Neural cell (in vitro differentiated cells): ENCODE data around the gene ADD1.

ENCODE experiments used
- CTCF ChIP-seq: fragments of 450-650 bp; IDR thresholded peaks from 2 replicates; pipeline ENCODE4 v1.5.1; 2014; ENCODE audit warnings: antibody characterized with exemption, mild to moderate bottlenecking, moderate library complexity; ENCODE audit not compliant: poor library complexity, severe bottlenecking
- EP300 ChIP-seq: fragments of 450-650 bp; conservative IDR thresholded peaks from 2 replicates; pipeline ENCODE4 v1.6.1; 2014; ENCODE audit warnings: antibody characterized with exemption, mild to moderate bottlenecking, moderate library complexity; ENCODE audit not compliant: poor library complexity, severe bottlenecking
- EZH2 ChIP-seq: fragments of 200-600, 300-800 bp; shearing (Covaris generic), sonication (generic); IDR thresholded peaks from 2 replicates; pipeline ENCODE4 v1.6.1; 2014; ENCODE audit warnings: antibody characterized with exemption, low read length, borderline replicate concordance, mild to moderate bottlenecking; ENCODE audit not compliant: insufficient read depth, poor library complexity, severe bottlenecking
- MXI1 ChIP-seq: fragments of 450-650 bp; conservative IDR thresholded peaks from 2 replicates; pipeline ENCODE4 v1.6.1; 2014; ENCODE audit warnings: antibody characterized with exemption, mild to moderate bottlenecking; ENCODE audit not compliant: poor library complexity, severe bottlenecking
- POLR2AphosphoS5 ChIP-seq: IDR thresholded peaks from 2 replicates; pipeline ENCODE4 v1.6.1; 2012
- RAD21 ChIP-seq: fragments of 450-650 bp; conservative IDR thresholded peaks from 2 replicates; pipeline ENCODE4 v1.6.1; 2014; ENCODE audit warnings: antibody characterized with exemption, mild to moderate bottlenecking, moderate library complexity
- SMC3 ChIP-seq: fragments of 450-650 bp; conservative IDR thresholded peaks from 2 replicates; pipeline ENCODE4 v1.6.1; 2014; ENCODE audit warnings: antibody characterized with exemption, mild to moderate bottlenecking, moderate library complexity; ENCODE audit not compliant: poor library complexity
- TAF1 ChIP-seq: IDR thresholded peaks from 2 replicates; pipeline ENCODE4 v1.6.1; 2012; ENCODE audit warnings: low read depth
- TF ChIP-seq, protein P1 (sequence below): IDR thresholded peaks from 2 replicates; pipeline ENCODE4 v1.6.1; 2012; ENCODE audit warnings: borderline replicate concordance

DNA sequence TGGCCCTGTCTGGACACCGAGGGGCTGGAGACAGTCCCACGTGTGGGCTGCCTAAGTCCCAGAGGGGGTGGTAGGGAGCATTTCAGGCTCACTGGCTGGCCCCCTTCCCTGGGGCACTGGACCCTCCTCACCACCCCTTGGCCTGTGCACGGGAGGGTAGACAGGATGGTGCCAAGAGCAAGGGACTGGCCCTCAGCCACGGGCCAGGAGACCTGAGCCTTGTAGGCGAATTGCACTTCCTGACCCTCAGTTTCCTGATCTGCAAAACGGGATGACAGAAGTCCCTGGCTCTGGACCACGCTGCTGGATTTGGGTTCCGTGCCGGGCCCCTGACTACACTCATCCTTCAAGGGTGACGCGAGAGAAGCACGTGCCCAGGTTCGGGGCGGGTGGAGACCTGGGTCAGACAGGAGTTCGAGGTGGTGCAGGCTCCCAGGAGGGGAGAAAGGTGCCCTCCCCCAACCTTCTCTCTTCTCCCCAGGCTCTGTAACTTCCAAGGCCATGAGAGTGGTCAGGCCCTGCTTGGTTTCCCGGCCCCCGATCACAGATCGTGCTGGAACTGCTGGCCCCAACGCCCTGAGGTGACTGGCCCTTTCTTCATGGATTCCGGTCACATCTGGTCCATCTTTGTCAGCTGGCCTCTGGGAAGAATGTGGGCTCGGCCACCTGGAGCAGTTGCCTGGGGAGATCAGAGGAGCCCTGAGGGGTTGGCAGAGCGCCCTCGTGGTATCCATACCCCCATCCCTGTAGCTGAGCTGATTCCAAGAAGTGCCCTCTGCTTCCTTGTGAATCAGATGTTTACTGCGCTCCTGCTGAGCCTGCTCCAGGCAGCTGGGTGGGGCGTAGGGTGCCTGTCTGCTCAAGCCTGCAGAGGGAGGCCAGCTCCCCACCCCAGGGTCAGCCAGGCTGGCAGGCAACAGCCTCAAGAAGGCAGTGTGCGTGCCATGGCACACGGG, 47.5 kb upstream of the ADD1 start:
- TF ChIP-seq CTCF = no peak
- TF ChIP-seq EZH2 = no peak
- TF ChIP-seq POLR2AphosphoS5 = no peak
- no peak for TF ChIP-seq EP300
- TF ChIP-seq, protein P1, sequence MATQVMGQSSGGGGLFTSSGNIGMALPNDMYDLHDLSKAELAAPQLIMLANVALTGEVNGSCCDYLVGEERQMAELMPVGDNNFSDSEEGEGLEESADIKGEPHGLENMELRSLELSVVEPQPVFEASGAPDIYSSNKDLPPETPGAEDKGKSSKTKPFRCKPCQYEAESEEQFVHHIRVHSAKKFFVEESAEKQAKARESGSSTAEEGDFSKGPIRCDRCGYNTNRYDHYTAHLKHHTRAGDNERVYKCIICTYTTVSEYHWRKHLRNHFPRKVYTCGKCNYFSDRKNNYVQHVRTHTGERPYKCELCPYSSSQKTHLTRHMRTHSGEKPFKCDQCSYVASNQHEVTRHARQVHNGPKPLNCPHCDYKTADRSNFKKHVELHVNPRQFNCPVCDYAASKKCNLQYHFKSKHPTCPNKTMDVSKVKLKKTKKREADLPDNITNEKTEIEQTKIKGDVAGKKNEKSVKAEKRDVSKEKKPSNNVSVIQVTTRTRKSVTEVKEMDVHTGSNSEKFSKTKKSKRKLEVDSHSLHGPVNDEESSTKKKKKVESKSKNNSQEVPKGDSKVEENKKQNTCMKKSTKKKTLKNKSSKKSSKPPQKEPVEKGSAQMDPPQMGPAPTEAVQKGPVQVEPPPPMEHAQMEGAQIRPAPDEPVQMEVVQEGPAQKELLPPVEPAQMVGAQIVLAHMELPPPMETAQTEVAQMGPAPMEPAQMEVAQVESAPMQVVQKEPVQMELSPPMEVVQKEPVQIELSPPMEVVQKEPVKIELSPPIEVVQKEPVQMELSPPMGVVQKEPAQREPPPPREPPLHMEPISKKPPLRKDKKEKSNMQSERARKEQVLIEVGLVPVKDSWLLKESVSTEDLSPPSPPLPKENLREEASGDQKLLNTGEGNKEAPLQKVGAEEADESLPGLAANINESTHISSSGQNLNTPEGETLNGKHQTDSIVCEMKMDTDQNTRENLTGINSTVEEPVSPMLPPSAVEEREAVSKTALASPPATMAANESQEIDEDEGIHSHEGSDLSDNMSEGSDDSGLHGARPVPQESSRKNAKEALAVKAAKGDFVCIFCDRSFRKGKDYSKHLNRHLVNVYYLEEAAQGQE = no peak
- no peak for TF ChIP-seq SMC3
- no peak for TF ChIP-seq RAD21
- no peak for TF ChIP-seq TAF1
- no peak for TF ChIP-seq MXI1
